Smooth muscle cell of the brain vasculature (primary cell): ENCODE data around the gene WNT1.
A peak's percentile ranks its signal among the peaks of the same experiment; 100 is the strongest.

Experiments used
- DNase-seq: peaks from one replicate; pipeline ENCODE4 v3.0.0-alpha.2; 2012; ENCODE audit warnings: low read depth, low spot score

The WNT1 gene

GRCh38 chr12:48978291-48978740 is at the start of gene WNT1:
Gene WNT1 (plus strand): TSS chr12:48978322. CDS start chr12:48978651, 329 bp downstream.
- no peak for DNase-seq

GRCh38 chr12:48929551-48929950 is 48.6 kb upstream of the WNT1 start:
- DNase-seq: no peak

GRCh38 chr12:48930475-48930874 is 47.6 kb upstream of the WNT1 start:
- DNase-seq: no peak

- no peak for DNase-seq
These were observed 45.2 kb upstream of the WNT1 start for GRCh38 chr12:48932878-48933277.

GRCh38 chr12:48933664-48934311 is 44.3 kb upstream of the WNT1 start:
- DNase-seq: no peak

GRCh38 chr12:48934312-48934706 is 43.8 kb upstream of the WNT1 start:
- DNase-seq: no peak

GRCh38 chr12:48936379-48936979 is 41.6 kb upstream of the WNT1 start:
- DNase-seq: no peak

GRCh38 chr12:48937170-48937569 is 41.0 kb upstream of the WNT1 start:
- no peak for DNase-seq

- no peak for DNase-seq
These were observed 39.3 kb upstream of the WNT1 start for GRCh38 chr12:48938805-48939204.

- DNase-seq: no peak
These were observed 37.9 kb upstream of the WNT1 start for GRCh38 chr12:48940181-48940580.

GRCh38 chr12:48943221-48943620 is 34.9 kb upstream of the WNT1 start:
- DNase-seq: no peak

GRCh38 chr12:48946205-48946604 is 31.9 kb upstream of the WNT1 start:
- no peak for DNase-seq

- no peak for DNase-seq
These were observed 31.2 kb upstream of the WNT1 start for GRCh38 chr12:48946943-48947342.

GRCh38 chr12:48947727-48948126 is 30.4 kb upstream of the WNT1 start:
- no peak for DNase-seq

GRCh38 chr12:48952691-48953090 is 25.4 kb upstream of the WNT1 start:
- DNase-seq: no peak

GRCh38 chr12:48954061-48954460 is 24.1 kb upstream of the WNT1 start:
- no peak for DNase-seq

- no peak for DNase-seq
These were observed 23.2 kb upstream of the WNT1 start for GRCh38 chr12:48954841-48955501.

GRCh38 chr12:48956279-48957140 is 21.6 kb upstream of the WNT1 start:
- DNase-seq: peak; percentile 90

- DNase-seq: peak; percentile 83
These were observed 20.7 kb upstream of the WNT1 start, which contains the start of gene ARF3 for GRCh38 chr12:48957141-48958048. Gene ARF3 (minus strand): TSS chr12:48957487. CDS start chr12:48941095, 16,392 bp downstream.

- DNase-seq: no peak
These were observed 20.1 kb upstream of the WNT1 start for GRCh38 chr12:48958049-48958388.

- DNase-seq: no peak
These were observed 17.3 kb upstream of the WNT1 start for GRCh38 chr12:48960834-48961233.
